ENCODE data around the gene PSMB10.

DNA sequence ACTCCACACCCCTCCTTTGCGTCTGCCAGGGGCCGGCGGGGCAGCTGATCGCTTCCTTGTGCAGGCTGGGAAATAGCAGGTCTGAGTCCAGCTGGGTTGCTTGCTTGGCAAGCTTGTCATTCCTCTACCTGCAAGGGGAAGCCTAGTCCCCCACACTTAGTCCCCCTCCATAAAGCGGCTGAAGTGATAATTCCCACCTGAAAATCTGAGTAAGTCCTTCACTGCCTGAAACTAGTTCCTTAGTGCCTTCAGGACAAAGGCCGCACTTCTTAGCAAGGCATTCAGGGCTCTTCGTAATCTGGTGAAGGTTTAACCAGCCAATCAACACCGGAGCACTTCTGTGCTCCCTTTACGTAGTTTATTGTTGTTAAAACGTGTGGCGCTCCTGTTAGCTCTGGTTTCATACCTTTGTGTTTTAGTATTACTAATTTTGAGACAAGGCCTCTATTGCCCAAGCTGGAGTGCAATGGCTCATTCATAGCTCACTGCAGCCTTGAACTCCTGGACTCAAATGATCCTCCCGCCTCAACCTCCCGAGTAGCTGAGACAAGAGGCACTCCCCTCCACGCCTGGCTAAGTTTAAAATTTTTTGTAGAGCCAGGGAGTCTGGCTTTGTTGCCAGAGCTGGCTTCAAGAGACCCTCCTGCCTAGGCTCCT is 42.8 kb downstream of the PSMB10 start:
- TF ChIP-seq POLR2A (IDR thresholded peaks at IDR 0.05) (no peak), CTCF (IDR thresholded peaks at IDR 0.05) (no peak)
